GM18517 (cell line): ENCODE measurements around the gene BTBD16.

Experiments used
- ATAC-seq: cut with Tn5 transposase; IDR thresholded peaks from one replicate; pipeline ENCODE4 v1.9.1; 2021; ENCODE audit warnings: mild to moderate bottlenecking, moderate library complexity; ENCODE audit not compliant: unreplicated experiment

BTBD16 gene

DNA sequence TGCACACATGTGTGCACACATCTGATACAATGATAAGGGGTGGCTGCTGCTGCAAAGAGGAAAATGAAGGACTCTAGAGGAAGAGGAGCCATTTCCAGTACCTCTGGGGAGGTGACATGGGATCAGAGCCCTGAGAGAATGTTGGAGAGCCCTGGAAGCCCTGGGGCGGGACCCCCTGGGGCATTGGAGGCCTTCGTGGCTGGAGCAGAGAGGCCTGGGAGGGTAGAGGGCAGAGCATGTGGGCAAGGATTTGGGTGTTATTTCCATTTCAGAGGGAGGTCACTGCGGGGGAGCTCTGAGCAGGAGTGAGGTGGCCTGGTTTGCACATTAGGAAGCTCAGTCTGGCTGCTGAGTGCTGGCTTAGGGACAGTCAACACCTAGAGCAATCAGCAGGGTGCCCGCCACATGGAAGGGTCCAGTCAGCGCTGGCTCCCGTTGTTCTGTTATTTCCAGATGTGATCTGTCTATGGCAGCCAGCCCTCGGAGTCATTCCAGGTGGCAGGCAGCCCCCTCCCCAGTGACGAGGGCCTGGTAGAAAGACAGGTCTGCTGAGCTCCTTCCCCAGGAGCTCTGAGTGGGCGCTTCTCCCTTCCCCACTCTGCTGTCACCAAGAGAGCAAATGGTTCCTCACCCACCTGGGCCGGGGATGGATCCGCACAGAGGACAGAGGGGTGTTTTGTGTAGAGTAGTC is 24.1 kb upstream of the BTBD16 start:
- ATAC-seq = no peak

DNA sequence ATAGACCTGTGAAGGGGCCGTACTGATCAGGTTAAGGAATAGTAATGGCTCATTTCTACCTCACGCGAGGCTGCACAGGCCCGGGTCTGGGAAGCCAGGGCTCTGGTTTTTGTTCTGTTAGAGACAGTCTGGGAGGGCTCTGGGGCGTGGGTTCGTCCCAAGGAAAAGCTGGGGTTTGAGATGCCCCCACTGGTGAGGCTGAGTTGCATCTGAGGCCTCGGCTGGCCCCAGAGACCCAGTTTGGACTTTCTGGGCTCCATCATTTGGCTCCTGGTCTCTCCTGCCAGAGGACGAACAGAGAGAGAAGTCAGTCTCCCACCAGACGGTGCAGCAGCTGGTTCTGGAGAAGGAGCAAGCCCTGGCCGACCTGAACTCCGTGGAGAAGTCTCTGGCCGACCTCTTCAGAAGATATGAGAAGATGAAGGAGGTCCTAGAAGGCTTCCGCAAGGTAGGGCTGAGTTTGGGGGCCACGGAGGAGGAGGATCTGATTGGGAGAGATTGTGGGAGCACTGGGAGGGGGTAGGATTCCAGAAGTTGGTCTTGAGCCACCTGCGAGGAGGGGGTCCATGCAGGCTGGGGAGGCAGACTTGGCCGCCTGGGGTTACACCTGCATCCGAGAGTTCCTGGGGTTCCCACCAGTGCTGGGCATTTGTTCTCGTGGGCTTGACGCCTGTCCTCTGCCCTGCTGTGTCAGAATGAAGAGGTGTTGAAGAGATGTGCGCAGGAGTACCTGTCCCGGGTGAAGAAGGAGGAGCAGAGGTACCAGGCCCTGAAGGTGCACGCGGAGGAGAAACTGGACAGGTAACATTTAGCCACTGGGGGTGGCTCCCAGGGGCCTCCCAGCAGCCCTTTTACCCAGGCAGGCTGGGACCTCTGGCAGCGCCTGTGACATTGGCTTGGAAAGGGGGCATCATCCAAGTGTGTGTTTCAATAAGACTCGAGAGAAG is 22.5 kb upstream of the BTBD16 start:
- ATAC-seq = no peak

- no peak for ATAC-seq
Measured at GRCh38 chr10:122249303-122249850, 21.7 kb upstream of the BTBD16 start.

DNA sequence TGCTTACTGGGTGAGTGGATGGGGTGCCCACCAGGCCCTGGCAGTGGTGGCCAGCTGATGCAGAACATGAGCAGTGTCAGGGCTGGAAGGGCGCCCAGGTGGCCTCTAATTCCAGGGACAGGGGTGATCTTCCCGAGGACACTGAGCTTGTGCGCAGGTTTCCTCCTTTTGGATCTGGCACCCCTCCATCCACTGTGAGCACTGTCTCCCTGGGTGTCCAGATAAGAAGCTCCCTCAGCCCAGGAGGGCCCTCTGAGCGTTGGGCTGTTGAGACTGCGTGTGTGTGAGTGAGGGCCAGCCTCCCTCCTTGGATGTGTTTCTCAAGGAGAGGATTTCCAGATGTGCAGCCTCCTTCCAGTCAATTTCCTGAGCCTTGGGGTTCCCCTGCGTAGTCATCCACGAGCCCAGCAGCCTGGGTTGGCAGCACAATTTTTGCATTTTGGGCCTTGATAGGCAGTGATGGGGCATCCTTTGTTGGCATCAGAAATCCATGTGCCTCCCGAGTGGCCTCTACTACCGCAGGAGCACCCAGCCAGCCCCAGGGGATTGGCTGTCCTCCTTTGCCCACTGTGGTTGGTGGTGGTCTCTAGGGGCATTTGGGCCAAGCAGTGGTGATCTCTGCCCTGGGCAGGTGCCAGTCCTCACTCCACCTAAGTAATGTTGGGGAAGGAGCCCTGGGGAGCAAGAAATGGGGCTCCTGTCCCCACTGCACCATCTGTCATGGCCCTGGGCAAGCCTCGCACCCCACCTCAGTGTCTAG is 20.9 kb upstream of the BTBD16 start:
- ATAC-seq = no peak

GRCh38 chr10:122251459-122252255 is 19.4 kb upstream of the BTBD16 start:
- ATAC-seq = no peak

- ATAC-seq = no peak
Measured at GRCh38 chr10:122252805-122253204, 18.3 kb upstream of the BTBD16 start.

GRCh38 chr10:122253605-122254004 is 17.5 kb upstream of the BTBD16 start:
- ATAC-seq = no peak

DNA sequence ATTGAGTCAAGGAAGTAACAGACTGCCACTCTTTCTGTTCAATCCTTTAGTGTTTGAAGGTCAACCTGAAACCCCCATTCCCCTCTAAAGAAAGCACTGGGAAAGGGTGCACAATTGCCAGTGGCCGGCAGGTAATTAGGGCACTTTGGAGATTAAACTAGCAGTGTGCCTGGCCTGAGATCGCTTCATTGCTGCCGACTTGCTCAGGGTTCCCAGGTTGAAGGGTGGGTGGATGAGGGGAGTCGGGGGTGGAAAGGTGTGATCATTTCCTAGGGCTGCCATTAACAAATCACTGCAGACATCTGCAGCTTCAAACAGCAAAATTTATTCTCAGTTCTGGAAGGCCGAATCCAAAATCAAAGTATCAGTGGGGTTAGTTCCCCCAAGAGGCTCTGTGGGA is 16.3 kb upstream of the BTBD16 start:
- no peak for ATAC-seq

GRCh38 chr10:122255509-122256301 is 15.4 kb upstream of the BTBD16 start:
- no peak for ATAC-seq

GRCh38 chr10:122257041-122257440 is 14.1 kb upstream of the BTBD16 start:
- ATAC-seq = no peak

DNA sequence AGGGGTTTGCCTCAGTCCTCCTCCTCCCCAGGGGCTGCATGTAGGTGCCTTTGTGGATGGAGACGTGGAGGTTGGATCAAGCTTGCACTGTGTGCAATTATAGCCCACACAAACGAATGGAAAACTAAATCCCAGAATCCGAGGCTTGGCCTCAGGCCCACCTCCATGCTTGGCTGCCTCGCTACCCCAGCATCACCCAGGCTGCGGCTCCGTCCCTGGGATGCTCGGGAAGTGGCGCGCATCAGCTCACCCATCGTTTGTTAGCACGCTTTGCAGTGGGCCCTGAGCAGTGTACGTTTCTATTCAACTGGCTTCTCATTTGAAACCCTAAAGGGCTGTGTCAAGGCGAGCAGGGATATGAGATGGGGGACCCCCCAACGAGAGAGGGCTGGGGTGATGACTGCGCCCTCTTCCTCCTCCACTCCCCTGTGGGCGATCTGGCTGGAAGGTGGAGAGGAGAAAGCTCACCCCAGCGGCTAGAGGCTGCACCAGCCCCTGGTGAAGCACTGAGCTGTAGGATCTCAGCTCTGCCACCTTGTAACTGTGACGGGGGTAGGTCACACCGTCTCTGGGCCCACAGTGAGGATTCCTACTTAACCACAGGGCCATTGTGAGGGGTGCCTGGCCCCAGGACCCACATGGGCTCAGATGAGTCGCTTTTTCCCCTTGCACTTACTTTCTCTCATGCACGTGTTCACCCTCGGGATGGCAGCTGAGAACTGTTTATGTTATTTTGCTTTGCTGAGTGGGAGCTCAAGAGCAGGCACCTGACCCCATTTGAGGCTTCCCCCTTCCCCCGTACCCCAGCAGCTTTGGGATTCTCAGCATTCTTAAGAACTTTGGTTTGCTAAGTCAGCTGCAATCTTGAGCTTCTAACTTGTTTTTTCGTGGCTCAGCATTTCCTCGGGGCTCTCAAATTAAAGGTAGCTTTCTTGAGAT is 12.7 kb upstream of the BTBD16 start:
- ATAC-seq = no peak

DNA sequence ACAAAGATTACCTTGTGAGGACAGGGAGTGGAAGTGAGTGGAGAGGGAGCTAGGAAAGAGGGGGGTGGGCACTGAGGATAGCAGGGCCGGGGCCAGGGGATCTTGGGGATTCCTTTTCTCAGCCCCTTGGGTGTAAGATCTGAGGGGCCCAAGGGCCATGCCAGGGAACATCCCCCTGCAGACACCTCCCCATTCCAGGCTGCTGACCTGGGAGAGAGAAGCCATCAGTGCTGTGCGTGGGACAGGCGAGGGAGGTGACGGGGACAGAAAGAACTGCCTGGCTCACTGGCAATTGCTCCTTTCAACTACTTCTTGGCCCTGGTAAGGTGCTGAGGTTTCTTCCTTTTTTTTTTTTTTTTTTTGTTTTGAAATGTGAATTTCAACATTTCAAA is 12.0 kb upstream of the BTBD16 start:
- no peak for ATAC-seq

DNA sequence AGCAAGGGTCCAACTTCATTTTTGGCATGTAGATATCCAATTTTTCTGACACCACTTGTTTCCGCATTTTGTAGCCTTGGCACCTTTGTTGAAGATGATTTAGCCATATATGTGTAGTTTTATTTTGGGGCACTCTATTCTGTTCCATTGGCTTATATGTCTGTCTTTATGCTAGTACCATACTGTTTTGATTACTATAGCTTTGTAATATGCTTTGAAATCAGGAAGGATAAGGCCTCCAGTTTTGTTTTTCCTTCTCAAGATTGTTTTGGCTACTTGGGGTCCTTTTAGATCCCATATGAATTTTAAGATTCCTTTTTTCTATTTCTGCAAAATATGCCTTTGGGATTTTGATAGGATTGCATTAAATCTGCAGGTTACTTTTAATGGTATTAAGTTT is 9.5 kb upstream of the BTBD16 start:
- ATAC-seq = no peak

GRCh38 chr10:122263971-122264370 is 7.1 kb upstream of the BTBD16 start:
- no peak for ATAC-seq

DNA sequence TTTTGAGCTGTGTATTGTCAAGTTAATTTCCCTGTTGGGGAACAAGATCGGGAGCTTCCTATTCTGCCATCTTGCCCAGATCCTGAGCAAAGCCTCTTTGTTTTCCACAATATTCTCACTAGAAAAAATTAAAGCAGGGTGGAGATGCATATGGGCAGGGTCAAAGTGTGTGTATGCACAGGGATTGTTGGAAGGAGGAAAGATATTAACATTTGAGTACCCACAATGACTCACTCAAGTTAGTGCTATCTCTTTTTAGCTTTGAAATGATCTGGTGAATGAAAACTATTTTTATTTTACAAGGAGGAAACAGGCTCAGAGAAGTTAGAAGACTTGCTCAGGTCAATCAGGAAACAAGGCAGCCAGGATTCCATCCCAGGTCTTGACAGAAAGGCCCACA is 6.7 kb upstream of the BTBD16 start:
- no peak for ATAC-seq

DNA sequence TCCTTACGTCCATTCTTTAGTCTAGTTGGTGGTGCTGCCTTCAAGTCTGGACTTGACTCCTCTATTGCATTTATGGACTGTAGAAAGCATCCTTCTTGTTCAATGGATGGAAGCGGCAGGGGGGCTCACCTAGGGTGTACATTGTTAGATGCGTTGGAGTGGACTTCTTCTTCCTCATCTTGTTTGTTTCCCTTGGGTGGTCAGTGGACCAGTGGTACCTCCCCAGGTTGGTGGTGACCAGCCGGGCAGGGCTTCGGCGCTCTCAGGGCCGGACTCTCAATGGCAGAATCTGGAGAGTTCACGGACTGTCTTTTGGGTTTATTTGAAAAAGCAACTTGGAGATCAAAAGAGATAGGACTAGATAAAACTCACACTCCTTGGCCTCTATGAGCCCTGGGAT is 6.2 kb upstream of the BTBD16 start:
- no peak for ATAC-seq

DNA sequence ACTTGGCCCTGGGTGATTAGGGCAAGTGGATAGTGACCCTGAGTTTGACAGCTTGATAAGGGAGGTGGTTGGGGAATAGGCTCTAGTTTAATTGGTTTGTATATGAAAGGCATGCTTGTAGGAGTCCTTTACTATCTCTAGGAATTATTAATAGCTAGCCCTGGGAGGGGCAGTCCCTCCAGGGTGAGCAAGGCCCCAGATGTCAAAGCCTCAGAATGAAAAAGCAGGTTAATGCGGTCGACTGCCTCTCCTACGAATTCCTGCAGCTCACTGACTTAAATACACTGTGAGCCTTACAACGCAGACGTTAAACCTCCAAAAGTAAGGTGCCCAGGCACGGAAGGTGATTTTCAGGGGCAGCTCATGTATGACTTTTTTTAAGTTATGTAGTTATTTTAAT is 5.2 kb upstream of the BTBD16 start:
- no peak for ATAC-seq
